Epithelial cell of esophagus (primary cell): Measurements from ENCODE around the gene HTN1.
"Not testable (repeated sequence)": the region's sequence is repeated elsewhere in the genome, so short reads cannot be mapped to it uniquely, and the experiment has no call there.

Experiments
- DNase-seq: peaks from one replicate; pipeline ENCODE4 v3.0.0; 2010; ENCODE audit warnings: low read depth
- H3K4me3 ChIP-seq: 2 replicates; pipeline ENCODE4 v1.5.1; 2011; ENCODE audit warnings: mild to moderate bottlenecking, low read length, control low read depth
- CTCF ChIP-seq: IDR thresholded peaks from 2 replicates; pipeline ENCODE4 v1.5.1; 2011; ENCODE audit warnings: low read depth, mild to moderate bottlenecking, low read length, control low read depth, inconsistent platforms; ENCODE audit not compliant: insufficient read depth; ENCODE audit errors: missing control alignments

HTN1 gene

GRCh38 chr4:70041652-70042286, 8.5 kb upstream of the HTN1 start:
- no peak for TF ChIP-seq CTCF

GRCh38 chr4:70056534-70056933, 6.3 kb downstream of the HTN1 start:
- not testable (repeated sequence) for H3K4me3 ChIP-seq, DNase-seq

More at GRCh38 chr4:70041652-70042286, 8.5 kb upstream of the HTN1 start:
- DNase-seq, result no peak
- H3K4me3 ChIP-seq, result no peak overlapping the region

GRCh38 chr4:70057651-70058050, 7.4 kb downstream of the HTN1 start:
- no peak for DNase-seq
- no peak overlapping the region for H3K4me3 ChIP-seq
- TF ChIP-seq CTCF, result no peak

- DNase-seq, result no peak
- H3K4me3 ChIP-seq, result no peak overlapping the region
- TF ChIP-seq CTCF, result no peak
Measured at GRCh38 chr4:70059149-70059548, 8.9 kb downstream of the HTN1 start.

- DNase-seq, result no peak
- no peak for TF ChIP-seq CTCF
- H3K4me3 ChIP-seq, result no peak overlapping the region
Measured at GRCh38 chr4:70062000-70062399, 11.8 kb downstream of the HTN1 start.

GRCh38 chr4:70080205-70080604, 30.0 kb downstream of the HTN1 start:
- H3K4me3 ChIP-seq, result no peak overlapping the region
- TF ChIP-seq CTCF, result no peak
- no peak for DNase-seq

GRCh38 chr4:70099206-70099605, 49.0 kb downstream of the HTN1 start:
- H3K4me3 ChIP-seq, result no peak overlapping the region
- DNase-seq, result no peak
- no peak for TF ChIP-seq CTCF
